HepG2 (cell line): ENCODE measurements around the gene ABCD4. TPM values are rescaled to one million over a fixed set of nuclear protein-coding genes. Genes with fewer than 3 reads are reported as not detected.

Experiments used
- ETS1 ChIP-seq: sonication (generic); formaldehyde crosslinking; IDR thresholded peaks from 2 replicates; pipeline ENCODE4 v1.4.0; 2020; ENCODE audit warnings: missing genetic modification reagents
- GABPA ChIP-seq, 2 experiments: IDR thresholded peaks; 2 replicates each; pipeline ENCODE4 v1.6.1; 2011 to 2016; ENCODE audit warnings: low read depth in 2 of 2, low read length in 1 of 2, missing biosample characterization in 1 of 2, missing genetic modification characterization in 1 of 2
- ZFP36L1 ChIP-seq: sonication (generic); formaldehyde crosslinking; IDR thresholded peaks from 2 replicates; pipeline ENCODE4 v1.8.0; 2022; ENCODE audit warnings: mild to moderate bottlenecking, missing genetic modification reagents, moderate library complexity
- ZNF318 ChIP-seq: sonication (generic); formaldehyde crosslinking; IDR thresholded peaks from 2 replicates; pipeline ENCODE4 v1.4.0; 2020; ENCODE audit warnings: mild to moderate bottlenecking, missing genetic modification reagents
- ZNF564 ChIP-seq: sonication (generic); formaldehyde crosslinking; IDR thresholded peaks from 2 replicates; pipeline ENCODE4 v1.8.1; 2023; ENCODE audit warnings: mild to moderate bottlenecking, missing genetic modification reagents
- polyA plus RNA-seq, 8 experiments: library from polyadenylated mRNA; depleted of rRNA in 3 of 8; stranded (reverse) in 7 of 8; unstranded in 1 of 8; fragments of >200 nt; fragmentation: Illumina TruSeq in 4 of 8; extraction: Trizol in 4 of 8; gene quantifications; 2 replicates each; pipeline versions ENCODE4 v1.2.1 to v1.2.3, GENCODE V29; 2011 to 2016; ENCODE audit warnings: low read depth in 4 of 8, missing spikeins in 1 of 8, mixed read lengths in 1 of 8; ENCODE audit not compliant: insufficient read depth in 1 of 8
- total RNA-seq, 5 experiments: library from RNA; depleted of rRNA; stranded (reverse); fragments of >200 nt; fragmentation: Illumina TruSeq; extraction: Trizol; gene quantifications; 2 replicates each; pipeline ENCODE4 v1.2.3, GENCODE V29; 2016; ENCODE audit warnings: low read depth in 1 of 5
- TF ChIP-seq, protein P1 (sequence below): sonication (generic); formaldehyde crosslinking; IDR thresholded peaks from 2 replicates; pipeline ENCODE4 v1.8.1; 2023; ENCODE audit warnings: mild to moderate bottlenecking, missing genetic modification reagents, borderline replicate concordance
- TF ChIP-seq, protein P2 (sequence below), 2 experiments: fragments of 450-650 bp in 1 of 2; sonication (generic) in 1 of 2; formaldehyde crosslinking in 1 of 2; IDR thresholded peaks; 2 replicates each; pipeline versions ENCODE4 v1.6.1 to v1.8.0; 2016 to 2022; ENCODE audit warnings: antibody characterized with exemption in 1 of 2, mild to moderate bottlenecking in 1 of 2, missing genetic modification reagents in 1 of 2

Gene ABCD4
- total and polyA plus RNA-seq, 2 of the 13 experiments (the other 11 are each of a cell fraction or from before 2014, with no cell fraction given) = 47.5 to 50.5 TPM

- TF ChIP-seq, protein P1, sequence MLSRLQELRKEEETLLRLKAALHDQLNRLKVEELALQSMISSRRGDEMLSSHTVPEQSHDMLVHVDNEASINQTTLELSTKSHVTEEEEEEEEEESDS (CRISPR knock-in tag) = no peak
- TF ChIP-seq GABPA (IDR thresholded peaks at IDR 0.05; ENCODE audit: low read depth, low read length) = no peak
- TF ChIP-seq GABPA (CRISPR knock-in tag; IDR thresholded peaks at IDR 0.05; ENCODE audit: low read depth) = no peak
- no peak for TF ChIP-seq ZNF318 (CRISPR knock-in tag)
- TF ChIP-seq, protein P2, sequence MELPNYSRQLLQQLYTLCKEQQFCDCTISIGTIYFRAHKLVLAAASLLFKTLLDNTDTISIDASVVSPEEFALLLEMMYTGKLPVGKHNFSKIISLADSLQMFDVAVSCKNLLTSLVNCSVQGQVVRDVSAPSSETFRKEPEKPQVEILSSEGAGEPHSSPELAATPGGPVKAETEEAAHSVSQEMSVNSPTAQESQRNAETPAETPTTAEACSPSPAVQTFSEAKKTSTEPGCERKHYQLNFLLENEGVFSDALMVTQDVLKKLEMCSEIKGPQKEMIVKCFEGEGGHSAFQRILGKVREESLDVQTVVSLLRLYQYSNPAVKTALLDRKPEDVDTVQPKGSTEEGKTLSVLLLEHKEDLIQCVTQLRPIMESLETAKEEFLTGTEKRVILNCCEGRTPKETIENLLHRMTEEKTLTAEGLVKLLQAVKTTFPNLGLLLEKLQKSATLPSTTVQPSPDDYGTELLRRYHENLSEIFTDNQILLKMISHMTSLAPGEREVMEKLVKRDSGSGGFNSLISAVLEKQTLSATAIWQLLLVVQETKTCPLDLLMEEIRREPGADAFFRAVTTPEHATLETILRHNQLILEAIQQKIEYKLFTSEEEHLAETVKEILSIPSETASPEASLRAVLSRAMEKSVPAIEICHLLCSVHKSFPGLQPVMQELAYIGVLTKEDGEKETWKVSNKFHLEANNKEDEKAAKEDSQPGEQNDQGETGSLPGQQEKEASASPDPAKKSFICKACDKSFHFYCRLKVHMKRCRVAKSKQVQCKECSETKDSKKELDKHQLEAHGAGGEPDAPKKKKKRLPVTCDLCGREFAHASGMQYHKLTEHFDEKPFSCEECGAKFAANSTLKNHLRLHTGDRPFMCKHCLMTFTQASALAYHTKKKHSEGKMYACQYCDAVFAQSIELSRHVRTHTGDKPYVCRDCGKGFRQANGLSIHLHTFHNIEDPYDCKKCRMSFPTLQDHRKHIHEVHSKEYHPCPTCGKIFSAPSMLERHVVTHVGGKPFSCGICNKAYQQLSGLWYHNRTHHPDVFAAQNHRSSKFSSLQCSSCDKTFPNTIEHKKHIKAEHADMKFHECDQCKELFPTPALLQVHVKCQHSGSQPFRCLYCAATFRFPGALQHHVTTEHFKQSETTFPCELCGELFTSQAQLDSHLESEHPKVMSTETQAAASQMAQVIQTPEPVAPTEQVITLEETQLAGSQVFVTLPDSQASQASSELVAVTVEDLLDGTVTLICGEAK (IDR thresholded peaks at IDR 0.05) = no peak
- TF ChIP-seq, protein P2 (CRISPR knock-in tag; IDR thresholded peaks at IDR 0.05) = no peak
- TF ChIP-seq ETS1 (CRISPR knock-in tag) = no peak
- TF ChIP-seq ZNF564 (CRISPR knock-in tag) = no peak
- no peak for TF ChIP-seq ZFP36L1 (CRISPR knock-in tag)
These were observed 45.4 kb downstream of the ABCD4 start (continued) for GRCh38 chr14:74257078-74257940.
